Keratinocyte (primary cell): Measurements from ENCODE around the gene NOS3. TPM values are rescaled to one million over a fixed set of nuclear protein-coding genes. Genes with fewer than 3 reads are reported as not detected.
A peak's percentile ranks its signal among the peaks of the same experiment; 100 is the strongest.

Experiments
- DNase-seq: peaks from one replicate; pipeline ENCODE4 v3.0.0-alpha.2; 2011; ENCODE audit warnings: low read depth, missing footprints, low spot score
- FAIRE-seq: peaks from 2 replicates; lab custom pipeline; 2011; peaks lifted over from hg19 to GRCh38; lab: Jason Lieb, UNC
- H2AFZ ChIP-seq: 2 replicates; pipeline ENCODE4 v1.6.0; 2012; ENCODE audit warnings: low read length, control low read depth, inconsistent platforms; ENCODE audit not compliant: control insufficient read depth
- H3K27ac ChIP-seq: 2 replicates; pipeline ENCODE4 v1.5.1; 2011; ENCODE audit warnings: low read length; ENCODE audit not compliant: control insufficient read depth, insufficient read depth
- H3K27me3 ChIP-seq: 3 replicates; pipeline ENCODE4 v1.6.0; 2011; ENCODE audit warnings: low read length; ENCODE audit not compliant: control insufficient read depth, insufficient read depth; ENCODE audit errors: extremely low read depth
- H3K36me3 ChIP-seq, 2 experiments: 2 replicates in 1 of 2; 3 replicates in 1 of 2; pipeline ENCODE4 v1.5.1; 2011; ENCODE audit warnings: low read length in 2 of 2, mild to moderate bottlenecking in 1 of 2; ENCODE audit not compliant: control insufficient read depth in 2 of 2, insufficient read depth in 2 of 2; ENCODE audit errors: extremely low read depth in 1 of 2
- H3K4me1 ChIP-seq: 3 replicates; pipeline ENCODE4 v1.5.1; 2011; ENCODE audit warnings: low read length; ENCODE audit not compliant: control insufficient read depth, insufficient read depth; ENCODE audit errors: extremely low read depth
- H3K4me2 ChIP-seq: 3 replicates; pipeline ENCODE4 v1.6.0; 2011; ENCODE audit warnings: low read depth, low read length; ENCODE audit not compliant: control insufficient read depth, insufficient read depth; ENCODE audit errors: extremely low read depth
- H3K4me3 ChIP-seq, 3 experiments: fragments of 200-600 bp in 1 of 3; sonication (generic) in 1 of 3; 2 replicates in 2 of 3; 3 replicates in 1 of 3; pipeline ENCODE4 v1.5.1; 2011 to 2016; ENCODE audit warnings: low read length in 3 of 3, mild to moderate bottlenecking in 3 of 3, control low read depth in 2 of 3, inconsistent platforms in 1 of 3, low read depth in 1 of 3, mixed read lengths in 1 of 3, mixed run types in 1 of 3, moderate library complexity in 1 of 3; ENCODE audit not compliant: control insufficient read depth in 2 of 3, insufficient read depth in 2 of 3; ENCODE audit errors: extremely low read depth in 1 of 3
- H3K79me2 ChIP-seq: 2 replicates; pipeline ENCODE4 v1.6.0; 2012; ENCODE audit warnings: low read length; ENCODE audit not compliant: control insufficient read depth, insufficient read depth
- H3K9ac ChIP-seq: 3 replicates; pipeline ENCODE4 v1.6.0; 2011; ENCODE audit warnings: low read length; ENCODE audit not compliant: control insufficient read depth, insufficient read depth; ENCODE audit errors: extremely low read depth
- H3K9me1 ChIP-seq: 3 replicates; pipeline ENCODE4 v1.6.0; 2011; ENCODE audit warnings: low read length; ENCODE audit not compliant: control insufficient read depth, insufficient read depth; ENCODE audit errors: extremely low read depth
- H3K9me3 ChIP-seq: 2 replicates; pipeline ENCODE4 v1.5.1; 2012; ENCODE audit warnings: low read depth, low read length; ENCODE audit not compliant: control insufficient read depth
- H4K20me1 ChIP-seq: 3 replicates; pipeline ENCODE4 v1.6.0; 2011; ENCODE audit warnings: low read length; ENCODE audit not compliant: control insufficient read depth, insufficient read depth; ENCODE audit errors: extremely low read depth
- CTCF ChIP-seq, 3 experiments: IDR thresholded peaks in 1 of 3; conservative IDR thresholded peaks in 1 of 3; optimal IDR thresholded peaks in 1 of 3; 2 replicates in 2 of 3; 3 replicates in 1 of 3; pipeline versions ENCODE3 to v1.5.1; 2011; ENCODE audit warnings: low read length in 3 of 3, mild to moderate bottlenecking in 3 of 3, moderate library complexity in 2 of 3, control low read depth in 1 of 3, inconsistent platforms in 1 of 3; ENCODE audit not compliant: insufficient read depth in 2 of 3; ENCODE audit errors: extremely low read depth in 1 of 3
- EZH2 ChIP-seq: IDR thresholded peaks from one replicate; pipeline ENCODE4 v1.6.1; 2012; ENCODE audit warnings: inconsistent platforms, mild to moderate bottlenecking, low read length, moderate library complexity
- dilution Hi-C: fragments of 300-500 bp; cut with MboI; formaldehyde crosslinking; loops from one replicate; pipeline ENCODE4 v1.7.0; 2020; ENCODE audit warnings: low sequenced_read_pairs; ENCODE audit not compliant: extremely low pct_ligation_motif_present
- polyA plus RNA-seq, 5 experiments: library from polyadenylated mRNA; depleted of rRNA in 3 of 5; stranded (reverse) in 3 of 5; stranded (forward) in 1 of 5; unstranded in 1 of 5; fragments of >200 nt; gene quantifications; 1 replicate in 1 of 5; 2 replicates in 3 of 5; 3 replicates in 1 of 5; pipeline versions ENCODE4 v1.2.1 to v1.2.3, GENCODE V29; 2011 to 2012; ENCODE audit warnings: missing spikeins in 2 of 5, low read depth in 1 of 5, low replicate concordance in 1 of 5

Gene NOS3
- polyA plus RNA-seq, 1 donor (not counting 4 experiments of a cell fraction or from before 2014, with no cell fraction given), result 0.77 TPM

DNA sequence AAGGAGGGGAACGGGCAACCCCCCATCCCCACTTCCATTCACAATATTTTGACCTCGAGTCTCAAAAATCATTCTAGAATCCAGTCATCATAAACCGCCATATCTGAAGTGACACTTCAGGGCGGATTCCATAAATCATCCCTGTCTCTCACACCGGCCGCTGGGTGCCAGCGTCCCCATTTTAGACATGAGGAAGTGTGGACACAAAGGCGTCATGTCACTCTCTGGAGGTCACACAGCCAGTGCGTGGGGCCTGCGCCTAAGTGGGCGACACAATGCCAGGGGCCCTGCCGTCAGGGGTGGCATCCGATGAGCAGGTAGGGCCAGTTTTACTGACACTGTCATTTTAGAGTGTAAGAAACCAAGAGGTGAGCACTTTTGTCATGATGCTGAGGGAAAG, 32.2 kb upstream of the NOS3 start:
- Histone ChIP-seq H4K20me1 (no peaks in the 10 kb centered on the region), H3K9me1 (no peaks in the 10 kb centered on the region), H3K9me3 (no peaks in the 10 kb centered on the region), H3K79me2 (no peaks in the 10 kb centered on the region), H3K36me3 (no peaks in the 10 kb centered on the region), H3K9ac (no peak overlapping the region), H3K27me3 (peaks cover 69% of the 10 kb centered on the region), H3K27ac (no peak overlapping the region), H2AFZ (no peak overlapping the region), H3K4me1 (no peaks in the 10 kb centered on the region), H3K4me2 (no peak overlapping the region), H3K4me3 (no peak overlapping the region)
- dilution Hi-C loops, result no loop called here
- no peak for FAIRE-seq
- no peak for DNase-seq
- TF ChIP-seq EZH2 (peak; percentile 58), CTCF (optimal IDR thresholded peaks at IDR 0.05 in 1 of 3, IDR thresholded peaks at IDR 0.05 in 1 of 3, conservative IDR thresholded peaks at IDR 0.05 in 1 of 3; ENCODE audit: extremely low read depth in 1 of 3, insufficient read depth in 2 of 3, low read length in 3 of 3) (no peak)

GRCh38 chr7:150959081-150959480, 31.7 kb upstream of the NOS3 start:
- DNase-seq, result no peak
- Histone ChIP-seq H3K9me3 (no peaks in the 10 kb centered on the region), H3K9me1 (no peaks in the 10 kb centered on the region), H3K9ac (no peak overlapping the region), H3K4me2 (no peak overlapping the region), H4K20me1 (no peaks in the 10 kb centered on the region), H3K79me2 (no peaks in the 10 kb centered on the region), H2AFZ (no peak overlapping the region), H3K4me3 (no peak overlapping the region), H3K36me3 (no peaks in the 10 kb centered on the region), H3K27me3 (peaks cover 73% of the 10 kb centered on the region), H3K4me1 (no peaks in the 10 kb centered on the region), H3K27ac (no peak overlapping the region)
- dilution Hi-C loops, result no loop called here
- FAIRE-seq, result no peak
- no peak for TF ChIP-seq EZH2
- TF ChIP-seq CTCF (optimal IDR thresholded peaks at IDR 0.05 in 1 of 3, IDR thresholded peaks at IDR 0.05 in 1 of 3, conservative IDR thresholded peaks at IDR 0.05 in 1 of 3; ENCODE audit: extremely low read depth in 1 of 3, insufficient read depth in 2 of 3, low read length in 3 of 3), result no peak
